Sigmoid colon (tissue), 4 donors: Measurements from ENCODE around the gene WDR73.

ENCODE experiments used
- EP300 ChIP-seq, 4 donors: sonication (generic); formaldehyde crosslinking; IDR thresholded peaks; one replicate each; pipeline ENCODE4 v1.6.1; 2017; ENCODE audit warnings: antibody characterized with exemption in 4 of 4
- POLR2A ChIP-seq, 2 donors: fragments of 450-650 bp; IDR thresholded peaks; one replicate each; pipeline ENCODE4 v1.6.1; 2016; ENCODE audit warnings: antibody characterized with exemption in 2 of 2, mild to moderate bottlenecking in 2 of 2, moderate library complexity in 2 of 2

DNA sequence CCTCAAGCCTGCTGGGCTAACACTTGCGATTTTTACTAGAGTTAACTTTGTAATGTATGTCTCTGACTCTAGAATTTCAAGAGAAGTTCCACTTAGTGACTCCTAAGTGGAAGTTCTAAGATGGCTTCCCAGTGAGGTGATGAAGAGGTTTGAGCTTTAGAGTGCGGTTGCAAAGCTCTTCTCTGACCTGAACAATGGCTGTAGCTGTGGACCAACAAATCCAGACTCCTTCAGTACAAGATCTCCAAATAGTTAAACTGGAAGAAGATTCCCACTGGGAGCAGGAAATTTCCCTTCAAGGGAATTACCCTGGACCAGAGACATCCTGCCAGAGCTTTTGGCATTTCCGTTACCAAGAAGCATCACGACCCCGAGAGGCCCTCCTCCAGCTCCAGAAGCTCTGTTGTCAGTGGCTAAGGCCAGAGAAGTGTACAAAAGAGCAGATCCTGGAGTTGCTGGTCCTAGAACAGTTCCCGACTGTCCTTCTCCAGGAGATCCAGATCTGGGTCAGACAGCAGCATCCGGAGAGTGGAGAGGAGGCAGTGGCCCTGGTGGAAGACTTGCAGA lies 22.3 kb downstream of the WDR73 start:
- TF ChIP-seq EP300 (IDR thresholded peaks at IDR 0.05), result no peak
- no peak for TF ChIP-seq POLR2A (IDR thresholded peaks at IDR 0.05)
